CMK (cell line): Measurements from ENCODE around the gene CELSR2.
"Not testable (repeated sequence)": the region's sequence is repeated elsewhere in the genome, so short reads cannot be mapped to it uniquely, and the experiment has no call there.

Source experiments
- DNase-seq: peaks from one replicate; pipeline ENCODE4 v3.0.0-alpha.2; 2010; ENCODE audit warnings: low read depth

CELSR2 gene

GRCh38 chr1:109277434-109278204, 28.3 kb downstream of the CELSR2 start:
- DNase-seq: peak; percentile 58

- no peak for DNase-seq
Observed at GRCh38 chr1:109279615-109280278, 30.4 kb downstream of the CELSR2 start.

- DNase-seq: no peak
Observed at GRCh38 chr1:109280862-109281261, 31.5 kb downstream of the CELSR2 start.

GRCh38 chr1:109281680-109282496, 32.5 kb downstream of the CELSR2 start:
- no peak for DNase-seq

GRCh38 chr1:109282497-109282951, 33.2 kb downstream of the CELSR2 start:
- DNase-seq: no peak

- peak; percentile 85 for DNase-seq
Observed at GRCh38 chr1:109282952-109283747, 33.8 kb downstream of the CELSR2 start, which contains the start of gene PSRC1. TSS of gene PSRC1 (minus strand) at chr1:109283145.

GRCh38 chr1:109283748-109284600, 34.6 kb downstream of the CELSR2 start:
- DNase-seq: no peak

- DNase-seq: not testable (repeated sequence)
Observed at GRCh38 chr1:109286762-109287161, 37.4 kb downstream of the CELSR2 start.

GRCh38 chr1:109290137-109290536, 40.8 kb downstream of the CELSR2 start:
- DNase-seq: no peak

GRCh38 chr1:109290998-109291397, 41.7 kb downstream of the CELSR2 start:
- no peak for DNase-seq

GRCh38 chr1:109292364-109292763, 43.0 kb downstream of the CELSR2 start:
- no peak for DNase-seq

GRCh38 chr1:109293026-109293425, 43.7 kb downstream of the CELSR2 start:
- DNase-seq: no peak

- DNase-seq: no peak
Observed at GRCh38 chr1:109294481-109294880, 45.1 kb downstream of the CELSR2 start.

- no peak for DNase-seq
Observed at GRCh38 chr1:109295712-109296415, 46.5 kb downstream of the CELSR2 start.

- DNase-seq: no peak
Observed at GRCh38 chr1:109296782-109297181, 47.4 kb downstream of the CELSR2 start.

GRCh38 chr1:109298666-109299557, 49.6 kb downstream of the CELSR2 start:
- DNase-seq: no peak

- no peak for DNase-seq
Observed at GRCh38 chr1:109299558-109300343, 50.4 kb downstream of the CELSR2 start.

GRCh38 chr1:109300650-109301151, 51.4 kb downstream of the CELSR2 start:
- DNase-seq: no peak
